Measurements from ENCODE around the gene VRK3.
"Not testable (repeated sequence)": the region's sequence is repeated elsewhere in the genome, so short reads cannot be mapped to it uniquely, and the experiment has no call there.

Gene VRK3

DNA sequence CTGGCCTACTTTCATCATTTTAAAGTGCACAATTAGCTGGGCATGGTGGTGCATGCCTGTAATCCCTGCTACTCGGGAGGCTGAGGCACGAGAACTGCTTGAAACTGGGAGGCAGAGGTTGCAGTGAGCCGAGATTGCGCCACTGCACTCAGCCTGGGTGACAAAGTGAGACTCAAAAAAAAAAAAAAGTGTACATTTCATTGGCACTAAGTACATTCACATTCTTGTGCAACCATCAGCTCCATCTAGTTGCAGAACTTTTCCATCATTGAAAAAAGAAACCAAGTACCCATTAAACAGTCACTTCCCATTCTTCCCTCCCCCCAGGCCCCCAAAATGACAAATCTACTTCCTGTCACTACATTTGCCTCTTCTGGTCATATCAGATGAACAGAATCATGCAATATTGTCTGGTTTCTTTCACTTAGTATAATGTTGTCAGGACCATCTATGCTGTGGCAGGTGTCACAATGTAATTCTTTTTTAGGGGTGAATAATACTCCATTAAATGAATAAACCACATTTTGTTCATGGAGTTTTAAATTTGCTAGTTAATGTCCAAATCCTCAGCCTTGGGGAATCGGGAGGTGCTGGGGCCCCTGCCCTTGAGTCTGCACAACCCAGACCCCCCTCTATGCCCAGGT lies 56.8 kb downstream of the VRK3 start:
- no peak for TF ChIP-seq CTCF (IDR thresholded peaks at IDR 0.05; ENCODE audit: extremely low read depth, missing control alignments)
- DNase-seq (ENCODE audit: low spot score), result no peak

DNA sequence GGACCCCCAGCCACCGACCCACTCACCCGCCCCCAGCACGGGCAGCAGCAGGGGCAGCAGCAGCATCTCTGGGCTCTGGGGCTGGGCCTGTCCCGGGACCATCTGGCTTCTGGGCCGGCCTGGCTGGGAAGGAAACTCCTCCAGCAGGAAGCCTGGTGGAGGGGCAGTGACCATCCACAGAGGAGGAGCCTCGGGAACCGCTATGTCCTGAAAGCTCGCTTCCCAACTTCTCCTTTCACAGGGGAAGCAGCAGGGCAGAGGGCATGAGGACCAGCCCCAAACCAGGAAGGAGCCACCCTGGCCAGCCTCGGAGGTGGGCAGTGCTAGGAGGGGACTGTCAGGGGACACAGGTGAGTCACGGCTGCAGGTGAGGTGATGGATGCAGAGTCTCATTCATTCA lies 64.2 kb downstream of the VRK3 start, which contains the start of gene SIGLEC11:
Gene SIGLEC11 (minus strand): TSS at position 193 of the 400 bp plus-strand sequence. CDS start 91 bp downstream, at position 102.
- DNase-seq (ENCODE audit: low spot score), result not testable (repeated sequence)

- not testable (repeated sequence) for DNase-seq (ENCODE audit: low spot score)
These were observed 65.3 kb downstream of the VRK3 start for GRCh38 chr19:49959892-49960291.

DNA sequence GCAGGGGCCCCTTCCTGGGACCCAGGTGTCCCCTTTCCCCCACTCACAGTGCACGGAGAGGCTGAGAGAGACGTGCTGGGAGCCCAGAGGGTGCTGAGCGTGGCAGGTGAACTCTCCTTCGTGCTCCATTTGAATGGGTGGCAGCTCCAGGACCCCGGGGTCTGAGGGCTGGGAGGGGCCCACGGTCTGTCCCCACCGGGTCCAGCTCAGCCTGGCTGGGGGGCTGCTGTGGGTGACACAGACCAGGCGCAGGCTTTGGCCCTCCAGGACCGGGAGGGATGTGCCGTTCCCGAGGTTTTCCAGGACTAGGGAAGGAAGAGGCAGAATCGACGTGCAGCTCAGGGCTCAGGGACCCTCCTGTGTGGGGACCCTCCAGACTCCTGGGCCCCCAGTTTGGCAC lies 66.6 kb downstream of the VRK3 start:
- not testable (repeated sequence) for DNase-seq (ENCODE audit: low spot score)

DNA sequence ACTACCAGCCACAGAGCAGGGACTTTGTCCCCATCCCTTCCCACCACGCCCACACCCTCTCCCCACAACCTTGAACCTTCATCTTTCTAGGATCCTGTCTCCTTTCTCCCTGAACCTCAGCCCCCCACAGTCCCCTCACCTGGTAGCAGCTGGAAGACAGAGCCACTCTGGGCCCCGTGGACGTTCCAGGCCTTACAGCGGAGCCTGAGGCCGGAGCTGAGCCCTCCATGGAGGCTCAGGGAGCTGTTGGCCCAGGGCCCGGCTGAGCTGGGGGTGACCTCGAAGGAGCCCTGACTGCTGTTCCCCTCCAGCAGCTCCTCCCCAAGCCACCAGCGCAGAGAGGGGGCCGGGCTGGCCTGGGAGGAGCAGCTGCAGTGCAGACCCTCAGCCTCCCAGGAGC lies 67.0 kb downstream of the VRK3 start:
- DNase-seq (ENCODE audit: low spot score), result not testable (repeated sequence)

- DNase-seq (ENCODE audit: low spot score), result no peak
- no peak for TF ChIP-seq CTCF (IDR thresholded peaks at IDR 0.05; ENCODE audit: extremely low read depth, missing control alignments)
These were observed 67.8 kb downstream of the VRK3 start for GRCh38 chr19:49957262-49957915.

GRCh38 chr19:49956115-49956495 lies 69.1 kb downstream of the VRK3 start:
- no peak for TF ChIP-seq CTCF (IDR thresholded peaks at IDR 0.05; ENCODE audit: extremely low read depth, missing control alignments)
- DNase-seq (ENCODE audit: low spot score), result no peak

DNA sequence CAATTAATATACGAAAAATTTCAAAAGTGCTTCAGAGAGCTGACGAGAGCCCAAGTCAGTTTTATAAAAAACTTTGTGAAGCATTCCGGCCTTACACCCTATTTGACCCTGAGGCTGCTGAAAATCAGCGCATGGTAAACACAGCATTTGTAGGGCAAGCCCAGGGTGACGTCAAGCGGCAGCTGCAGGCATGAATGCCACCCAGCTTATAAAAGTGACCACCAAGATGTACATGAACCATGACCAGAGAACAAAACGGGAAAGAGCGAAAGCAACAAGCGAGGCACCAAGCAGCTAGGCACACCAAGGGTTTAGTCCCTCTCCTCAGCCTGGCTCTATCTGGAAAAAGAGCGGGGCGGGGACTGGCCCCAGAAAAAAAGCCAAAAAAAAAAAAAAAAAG lies 70.2 kb downstream of the VRK3 start:
- no peak for DNase-seq (ENCODE audit: low spot score)
- no peak for TF ChIP-seq CTCF (IDR thresholded peaks at IDR 0.05; ENCODE audit: extremely low read depth, missing control alignments)

GRCh38 chr19:49954092-49954829 lies 70.9 kb downstream of the VRK3 start:
- TF ChIP-seq CTCF (IDR thresholded peaks at IDR 0.05; ENCODE audit: extremely low read depth, missing control alignments), result no peak
- DNase-seq (ENCODE audit: low spot score), result no peak
